ENCODE results near the gene RHPN2. TPM values are rescaled to one million over a fixed set of nuclear protein-coding genes. Genes with fewer than 3 reads are reported as not detected.
"Not testable (repeated sequence)": the region's sequence is repeated elsewhere in the genome, so short reads cannot be mapped to it uniquely, and the experiment has no call there.

The RHPN2 gene
- total and polyA plus RNA-seq, 4 donors, result 3.7 to 10.3 (median 9.6) TPM

DNA sequence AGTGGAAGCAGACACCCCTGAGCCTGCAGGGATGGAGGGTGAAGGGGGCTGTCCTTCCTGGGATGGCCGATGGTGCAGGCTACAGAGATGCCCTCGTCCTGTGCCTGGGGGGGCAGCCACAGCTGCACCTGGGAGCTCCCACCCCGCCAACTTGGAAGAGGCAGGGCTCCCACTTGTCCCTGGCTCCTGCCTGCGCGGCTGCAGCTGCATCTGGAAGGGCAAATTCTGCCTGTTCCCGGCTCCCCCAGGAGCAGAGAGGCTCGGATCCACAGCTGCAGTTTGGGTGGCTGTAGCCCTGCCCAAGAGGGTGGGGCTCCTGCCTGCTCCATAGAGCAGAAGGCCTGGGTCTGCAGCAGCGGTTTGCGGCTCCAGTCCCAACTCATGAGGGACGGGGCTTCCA, 95.1 kb downstream of the RHPN2 start:
- H3K36me3 ChIP-seq (ENCODE audit: control insufficient read depth, insufficient read depth, low read length), result peaks cover 34% of the 10 kb centered on the region
- H3K9me3 ChIP-seq (ENCODE audit: control insufficient read depth, insufficient read depth, low read length), result no peaks in the 10 kb centered on the region
- 96% methylated on average over 10 of the region's 10 CpGs for WGBS (ENCODE audit: insufficient coverage)
- no peaks in the 10 kb centered on the region for H3K27me3 ChIP-seq (ENCODE audit: control insufficient read depth, insufficient read depth, low read length)
- H3K4me3 ChIP-seq (ENCODE audit: low read depth, low read length), result no peak overlapping the region
- no peak for DNase-seq (ENCODE audit: low read depth in 4 of 6, low spot score in 6 of 6)
- peaks cover 19% of the 10 kb centered on the region for H3K4me1 ChIP-seq (ENCODE audit: control insufficient read depth, insufficient read depth, low read length)
- no peak overlapping the region for H3K27ac ChIP-seq (ENCODE audit: low read depth, low read length)

GRCh38 chr19:32966750-32967149, 97.9 kb downstream of the RHPN2 start:
- peaks cover 52% of the 10 kb centered on the region for H3K36me3 ChIP-seq (ENCODE audit: control insufficient read depth, insufficient read depth, low read length)
- H3K4me3 ChIP-seq (ENCODE audit: low read depth, low read length), result no peak overlapping the region
- H3K9me3 ChIP-seq (ENCODE audit: control insufficient read depth, insufficient read depth, low read length), result no peaks in the 10 kb centered on the region
- no peak for DNase-seq (ENCODE audit: low read depth in 4 of 6, low spot score in 6 of 6)
- H3K4me1 ChIP-seq (ENCODE audit: control insufficient read depth, insufficient read depth, low read length), result peaks cover 14% of the 10 kb centered on the region
- no peaks in the 10 kb centered on the region for H3K27me3 ChIP-seq (ENCODE audit: control insufficient read depth, insufficient read depth, low read length)
- WGBS (ENCODE audit: insufficient coverage), result 100% methylated on average over 2 of the region's 9 CpGs
- no peak overlapping the region for H3K27ac ChIP-seq (ENCODE audit: low read depth, low read length)

DNA sequence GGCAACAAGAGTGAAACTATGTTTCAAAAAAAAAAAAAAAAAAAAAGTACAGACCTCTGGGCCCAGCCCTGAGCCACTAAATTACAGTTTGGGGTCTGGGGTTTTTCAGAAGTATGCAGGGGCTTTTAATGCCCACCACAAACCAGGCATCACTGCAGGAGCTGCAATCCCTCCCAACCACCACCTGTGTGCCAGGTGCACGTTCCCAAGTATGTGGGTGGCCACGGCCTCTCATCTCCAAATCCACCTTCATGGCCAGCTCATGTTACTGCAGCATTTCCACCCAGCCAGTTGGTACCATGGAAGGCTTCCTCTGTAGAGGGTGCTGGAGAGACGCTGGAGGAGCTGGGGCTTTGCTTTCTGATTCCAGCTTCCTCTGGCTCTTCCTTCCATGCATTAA, 119.4 kb downstream of the RHPN2 start:
- H3K27me3 ChIP-seq (ENCODE audit: control insufficient read depth, insufficient read depth, low read length), result no peaks in the 10 kb centered on the region
- WGBS (ENCODE audit: insufficient coverage), result 100% methylated on average over 1 of the region's 3 CpGs
- no peak overlapping the region for H3K4me3 ChIP-seq (ENCODE audit: low read depth, low read length)
- no peak for DNase-seq (ENCODE audit: low read depth in 4 of 6, low spot score in 6 of 6)
- H3K9me3 ChIP-seq (ENCODE audit: control insufficient read depth, insufficient read depth, low read length), result no peaks in the 10 kb centered on the region
- no peak overlapping the region for H3K27ac ChIP-seq (ENCODE audit: low read depth, low read length)
- no peaks in the 10 kb centered on the region for H3K4me1 ChIP-seq (ENCODE audit: control insufficient read depth, insufficient read depth, low read length)
- peaks cover 72% of the 10 kb centered on the region for H3K36me3 ChIP-seq (ENCODE audit: control insufficient read depth, insufficient read depth, low read length)

DNA sequence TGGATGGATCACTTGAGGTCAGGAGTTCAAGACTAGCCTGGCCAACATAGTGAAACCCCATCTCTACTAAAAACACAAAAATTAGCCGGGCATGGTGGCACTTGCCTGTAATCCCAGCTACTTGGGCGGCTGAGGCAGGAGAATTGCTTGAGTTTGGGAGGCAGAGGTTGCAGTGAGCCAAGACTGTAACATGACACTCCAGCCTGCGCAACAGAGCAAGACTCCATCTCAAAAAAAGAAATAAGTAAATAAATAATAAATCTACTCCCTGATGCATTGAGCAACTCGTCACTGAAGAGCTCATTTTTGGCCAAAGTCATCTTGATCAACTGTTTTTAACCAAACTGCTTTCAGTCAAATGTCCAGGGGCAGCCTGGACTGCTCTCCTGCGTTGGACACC, 123.4 kb downstream of the RHPN2 start:
- peaks cover 75% of the 10 kb centered on the region for H3K36me3 ChIP-seq (ENCODE audit: control insufficient read depth, insufficient read depth, low read length)
- not testable (repeated sequence) for H3K27me3 ChIP-seq (ENCODE audit: control insufficient read depth, insufficient read depth, low read length); DNase-seq (ENCODE audit: low read depth in 4 of 6, low spot score in 6 of 6); H3K9me3 ChIP-seq (ENCODE audit: control insufficient read depth, insufficient read depth, low read length); H3K4me1 ChIP-seq (ENCODE audit: control insufficient read depth, insufficient read depth, low read length); H3K4me3 ChIP-seq (ENCODE audit: low read depth, low read length); H3K27ac ChIP-seq (ENCODE audit: low read depth, low read length)
- WGBS (ENCODE audit: insufficient coverage), result 94% methylated on average over 2 of the region's 5 CpGs

- WGBS (ENCODE audit: insufficient coverage), result 98% methylated on average over 8 of the region's 8 CpGs
- no peaks in the 10 kb centered on the region for H3K27me3 ChIP-seq (ENCODE audit: control insufficient read depth, insufficient read depth, low read length)
- no peak overlapping the region for H3K4me3 ChIP-seq (ENCODE audit: low read depth, low read length)
- no peaks in the 10 kb centered on the region for H3K4me1 ChIP-seq (ENCODE audit: control insufficient read depth, insufficient read depth, low read length)
- DNase-seq (ENCODE audit: low read depth in 4 of 6, low spot score in 6 of 6), result no peak
- no peak overlapping the region for H3K27ac ChIP-seq (ENCODE audit: low read depth, low read length)
- peaks cover 71% of the 10 kb centered on the region for H3K36me3 ChIP-seq (ENCODE audit: control insufficient read depth, insufficient read depth, low read length)
- no peaks in the 10 kb centered on the region for H3K9me3 ChIP-seq (ENCODE audit: control insufficient read depth, insufficient read depth, low read length)
Measured at GRCh38 chr19:32936065-32936464, 128.6 kb downstream of the RHPN2 start.

GRCh38 chr19:32935629-32936028, 129.1 kb downstream of the RHPN2 start:
- DNase-seq (ENCODE audit: low read depth in 4 of 6, low spot score in 6 of 6), result no peak
- H3K36me3 ChIP-seq (ENCODE audit: control insufficient read depth, insufficient read depth, low read length), result peaks cover 71% of the 10 kb centered on the region
- WGBS (ENCODE audit: insufficient coverage), result 96% methylated on average over 8 of the region's 9 CpGs

GRCh38 chr19:32933571-32933970, 131.1 kb downstream of the RHPN2 start:
- WGBS (ENCODE audit: insufficient coverage), result 100% methylated on average over 2 of the region's 3 CpGs
- Histone ChIP-seq H3K27ac (ENCODE audit: low read depth, low read length) (no peak overlapping the region), H3K27me3 (ENCODE audit: control insufficient read depth, insufficient read depth, low read length) (no peaks in the 10 kb centered on the region), H3K36me3 (ENCODE audit: control insufficient read depth, insufficient read depth, low read length) (peaks cover 76% of the 10 kb centered on the region), H3K4me3 (ENCODE audit: low read depth, low read length) (no peak overlapping the region), H3K4me1 (ENCODE audit: control insufficient read depth, insufficient read depth, low read length) (no peaks in the 10 kb centered on the region), H3K9me3 (ENCODE audit: control insufficient read depth, insufficient read depth, low read length) (no peaks in the 10 kb centered on the region)
- DNase-seq (ENCODE audit: low read depth in 4 of 6, low spot score in 6 of 6), result no peak

More at GRCh38 chr19:32935629-32936028, 129.1 kb downstream of the RHPN2 start:
- Histone ChIP-seq H3K27me3 (ENCODE audit: control insufficient read depth, insufficient read depth, low read length) (no peaks in the 10 kb centered on the region), H3K9me3 (ENCODE audit: control insufficient read depth, insufficient read depth, low read length) (no peaks in the 10 kb centered on the region), H3K27ac (ENCODE audit: low read depth, low read length) (no peak overlapping the region), H3K4me3 (ENCODE audit: low read depth, low read length) (no peak overlapping the region), H3K4me1 (ENCODE audit: control insufficient read depth, insufficient read depth, low read length) (no peaks in the 10 kb centered on the region)

GRCh38 chr19:32930567-32930966, 134.1 kb downstream of the RHPN2 start:
- no peaks in the 10 kb centered on the region for H3K4me1 ChIP-seq (ENCODE audit: control insufficient read depth, insufficient read depth, low read length)
- DNase-seq (ENCODE audit: low read depth in 4 of 6, low spot score in 6 of 6), result no peak
- no peak overlapping the region for H3K4me3 ChIP-seq (ENCODE audit: low read depth, low read length)
- no peak overlapping the region for H3K27ac ChIP-seq (ENCODE audit: low read depth, low read length)
- H3K36me3 ChIP-seq (ENCODE audit: control insufficient read depth, insufficient read depth, low read length), result peaks cover 70% of the 10 kb centered on the region
- H3K27me3 ChIP-seq (ENCODE audit: control insufficient read depth, insufficient read depth, low read length), result no peaks in the 10 kb centered on the region
- H3K9me3 ChIP-seq (ENCODE audit: control insufficient read depth, insufficient read depth, low read length), result no peaks in the 10 kb centered on the region
- WGBS (ENCODE audit: insufficient coverage), result 100% methylated on average over 2 of the region's 8 CpGs

GRCh38 chr19:32928806-32929205, 135.9 kb downstream of the RHPN2 start:
- no CpG with 5 or more reads among the region's 2 CpGs for WGBS (ENCODE audit: insufficient coverage)
- H3K4me1 ChIP-seq (ENCODE audit: control insufficient read depth, insufficient read depth, low read length), result no peaks in the 10 kb centered on the region
- no peaks in the 10 kb centered on the region for H3K27me3 ChIP-seq (ENCODE audit: control insufficient read depth, insufficient read depth, low read length)
- H3K27ac ChIP-seq (ENCODE audit: low read depth, low read length), result no peak overlapping the region
- no peaks in the 10 kb centered on the region for H3K9me3 ChIP-seq (ENCODE audit: control insufficient read depth, insufficient read depth, low read length)
- no peak overlapping the region for H3K4me3 ChIP-seq (ENCODE audit: low read depth, low read length)
- no peak for DNase-seq (ENCODE audit: low read depth in 4 of 6, low spot score in 6 of 6)
- H3K36me3 ChIP-seq (ENCODE audit: control insufficient read depth, insufficient read depth, low read length), result peaks cover 68% of the 10 kb centered on the region
